Small intestine (tissue), 16 donors: ENCODE data around the gene FAM234A. TPM values are rescaled to one million over a fixed set of nuclear protein-coding genes. Genes with fewer than 3 reads are reported as not detected.

Experiments
- DNase-seq, 2 donors: peaks; one replicate each; pipeline versions ENCODE4 v3.0.0 to v3.0.0-alpha.2; 2013
- FAIRE-seq: peaks from 2 replicates; lab custom pipeline; 2012; peaks lifted over from hg19 to GRCh38; lab: Jason Lieb, UNC
- H3K27ac ChIP-seq, 3 donors: one replicate each; pipeline ENCODE4 v1.5.1; 2013; ENCODE audit warnings: low read length in 2 of 3, mild to moderate bottlenecking in 2 of 3, control low read depth in 1 of 3, inconsistent platforms in 1 of 3, low read depth in 1 of 3, moderate library complexity in 1 of 3
- H3K27me3 ChIP-seq, 3 donors: one replicate each; pipeline ENCODE4 v1.6.1; 2013; ENCODE audit warnings: low read length in 3 of 3, inconsistent platforms in 1 of 3; ENCODE audit not compliant: control insufficient read depth in 3 of 3, insufficient read depth in 3 of 3
- H3K36me3 ChIP-seq, 3 donors: one replicate each; pipeline ENCODE4 v1.6.1; 2013; ENCODE audit warnings: low read length in 3 of 3, inconsistent platforms in 1 of 3, low read depth in 1 of 3, mild to moderate bottlenecking in 1 of 3, moderate library complexity in 1 of 3; ENCODE audit not compliant: control insufficient read depth in 3 of 3, insufficient read depth in 2 of 3
- H3K4me1 ChIP-seq, 3 donors: one replicate each; pipeline ENCODE4 v1.6.1; 2013; ENCODE audit warnings: low read length in 2 of 3, inconsistent platforms in 1 of 3, low read depth in 1 of 3, mild to moderate bottlenecking in 1 of 3, moderate library complexity in 1 of 3; ENCODE audit not compliant: control insufficient read depth in 3 of 3, insufficient read depth in 2 of 3
- H3K4me3 ChIP-seq, 3 donors: one replicate each; pipeline ENCODE4 v1.5.1; 2013; ENCODE audit warnings: low read length in 3 of 3, control low read depth in 1 of 3, inconsistent platforms in 1 of 3, low read depth in 1 of 3, mild to moderate bottlenecking in 1 of 3, moderate library complexity in 1 of 3
- H3K9me3 ChIP-seq, 2 donors: one replicate each; pipeline ENCODE4 v1.6.1; 2013; ENCODE audit warnings: low read depth in 1 of 2, low read length in 1 of 2; ENCODE audit not compliant: control insufficient read depth in 2 of 2, insufficient read depth in 1 of 2
- WGBS, 3 donors: extraction: QIAGEN DNeasy Blood & Tissue Kit; methylation state at CpG; one replicate each; pipeline ENCODE4 v1.1.7; 2013; 5-methylcytosine and 5-hydroxymethylcytosine counted together
- long read RNA-seq, 10 donors: transcript quantifications; one replicate each; lab custom pipeline, GENCODE V29; 2026
- polyA plus RNA-seq, 4 donors: library from polyadenylated mRNA; stranded (reverse) in 3 of 4; unstranded in 1 of 4; fragments of 200-250 nt in 3 of 4; fragments of 120-200 nt in 1 of 4; gene quantifications; one replicate each; pipeline versions ENCODE4 v1.2.1 to v1.2.3, GENCODE V29; 2013
- donor health status: healthy with polysubstance abuse.
- donor health status: control.
- donor health status: control.
- donor health status: Bipolar disorder and iron deficiency.
- donor health status: healthy.

Gene FAM234A
- 100 to 1,000 TPM in 1 of 4 donors, 10 to 100 TPM in 3; 56.5 to 107 (median 66.3) TPM for polyA plus RNA-seq
- long read RNA-seq, donor 1: 0 reads
- long read RNA-seq, donor 2, partial matches to known transcripts: 0 of 2 reads
- long read RNA-seq, donor 2, other reads (novel, unspliced or antisense): 0 of 2 reads
- long read RNA-seq, donor 3, partial matches to known transcripts: 5 of 8 reads
- long read RNA-seq, donor 3, other reads (novel, unspliced or antisense): 0 of 8 reads
- long read RNA-seq, donor 4: 0 reads
- long read RNA-seq, donor 5, partial matches to known transcripts: 0 of 1 reads
- long read RNA-seq, donor 5, other reads (novel, unspliced or antisense): 0 of 1 reads
- long read RNA-seq, donor 6, partial matches to known transcripts: 0 of 3 reads
- long read RNA-seq, donor 6, other reads (novel, unspliced or antisense): 0 of 3 reads
- long read RNA-seq, donor 7, transcript FAM234A-203 (13 exons, 3,213 nt): major isoform, 10 of 28 reads
- long read RNA-seq, donor 7, partial matches to known transcripts: 17 of 28 reads
- long read RNA-seq, donor 7, other reads (novel, unspliced or antisense): 0 of 28 reads
- long read RNA-seq, donor 8: 0 reads
- long read RNA-seq, donor 9, partial matches to known transcripts: 0 of 1 reads
- long read RNA-seq, donor 9, other reads (novel, unspliced or antisense): 0 of 1 reads
- long read RNA-seq, donor 10, transcript FAM234A-203 (13 exons, 3,213 nt): major isoform, 5 of 14 reads
- long read RNA-seq, donor 10, partial matches to known transcripts: 8 of 14 reads
- long read RNA-seq, donor 10, other reads (novel, unspliced or antisense): 0 of 14 reads

- Histone ChIP-seq H3K4me3 (peak within 1 kb of the TSS; percentile 71 to 97 (median 81)), H3K27me3 (no peaks in the 10 kb centered on the region), H3K27ac (peak within 1 kb of the TSS; percentile 99 to 100 (median 99)), H3K9me3 (no peaks in the 10 kb centered on the region), H3K4me1 (peaks cover 0 to 3% (median 1%) of the 10 kb centered on the region in 3 donors), H3K36me3 (peaks cover 0 to 8% (median 0%) of the 10 kb centered on the region in 3 donors)
- no peak for FAIRE-seq
- peak; percentile 95 to 98 for DNase-seq
- 0 to 1% (median 0%) methylated on average over 53 to 85 of the region's 85 CpGs for WGBS, 3 donors
Observed at GRCh38 chr16:234468-235305, at the start of gene FAM234A. Gene FAM234A (plus strand): TSS chr16:234821. CDS start chr16:254414, 19,593 bp downstream.

GRCh38 chr16:185213-185612 is 49.4 kb upstream of the FAM234A start:
- Histone ChIP-seq H3K9me3 (no peaks in the 10 kb centered on the region), H3K4me1 (peaks cover 0 to 10% (median 2%) of the 10 kb centered on the region in 3 donors), H3K27me3 (peaks cover 0 to 4% (median 4%) of the 10 kb centered on the region in 3 donors), H3K27ac (no peak overlapping the region), H3K4me3 (no peak overlapping the region), H3K36me3 (peaks cover 7 to 44% (median 18%) of the 10 kb centered on the region in 3 donors)
- FAIRE-seq (no peak), DNase-seq (no peak)
- 87 to 92% (median 92%) methylated on average over 12 to 13 of the region's 13 CpGs for WGBS, 3 donors

- H3K27me3 ChIP-seq: peaks cover 0 to 4% (median under 1%) of the 10 kb centered on the region in 3 donors
- H3K9me3 ChIP-seq: no peaks in the 10 kb centered on the region
- 74 to 89% (median 87%) methylated on average over 10 to 11 of the region's 11 CpGs for whole genome bisulfite sequencing, 3 donors
- no peak overlapping the region for H3K27ac ChIP-seq
- FAIRE-seq: no peak
- no peak for DNase-seq
- peaks cover 0 to 7% (median 2%) of the 10 kb centered on the region in 3 donors for H3K4me1 ChIP-seq
- no peak overlapping the region for H3K4me3 ChIP-seq
- peaks cover 8 to 49% (median 21%) of the 10 kb centered on the region in 3 donors for H3K36me3 ChIP-seq
Observed at GRCh38 chr16:185691-186090, 48.9 kb upstream of the FAM234A start.

GRCh38 chr16:187330-187729 is 47.3 kb upstream of the FAM234A start:
- 96 to 97% (median 97%) methylated on average over 8 of the region's 8 CpGs for WGBS, 3 donors
- FAIRE-seq (no peak), DNase-seq (no peak)
- Histone ChIP-seq H3K9me3 (no peaks in the 10 kb centered on the region), H3K4me3 (no peak overlapping the region), H3K27me3 (no peaks in the 10 kb centered on the region), H3K36me3 (peaks cover 10 to 65% (median 29%) of the 10 kb centered on the region in 3 donors), H3K27ac (no peak overlapping the region), H3K4me1 (no peaks in the 10 kb centered on the region)

GRCh38 chr16:188674-189073 is 45.9 kb upstream of the FAM234A start:
- H3K27me3 ChIP-seq: no peaks in the 10 kb centered on the region
- no peak for FAIRE-seq
- no peak overlapping the region for H3K27ac ChIP-seq
- no peak overlapping the region for H3K4me3 ChIP-seq
- WGBS, 3 donors: 63 to 71% (median 65%) methylated on average over 8 of the region's 8 CpGs
- H3K9me3 ChIP-seq: no peaks in the 10 kb centered on the region
- no peaks in the 10 kb centered on the region for H3K4me1 ChIP-seq
- DNase-seq: no peak
- H3K36me3 ChIP-seq: peaks cover 13 to 75% (median 31%) of the 10 kb centered on the region in 3 donors

- WGBS, 3 donors: 94 to 96% (median 95%) methylated on average over 32 to 34 of the region's 34 CpGs
- H3K4me1 ChIP-seq: no peaks in the 10 kb centered on the region
- DNase-seq (no peak), FAIRE-seq (no peak)
- H3K27me3 ChIP-seq: no peaks in the 10 kb centered on the region
- peaks cover 19 to 85% (median 37%) of the 10 kb centered on the region in 3 donors for H3K36me3 ChIP-seq
- no peak overlapping the region for H3K27ac ChIP-seq
- H3K9me3 ChIP-seq: no peaks in the 10 kb centered on the region
- H3K4me3 ChIP-seq: no peak overlapping the region
Observed at GRCh38 chr16:189604-190186, 44.9 kb upstream of the FAM234A start.

GRCh38 chr16:191831-192230 is 42.8 kb upstream of the FAM234A start:
- Histone ChIP-seq H3K4me3 (no peak overlapping the region), H3K27me3 (no peaks in the 10 kb centered on the region), H3K9me3 (no peaks in the 10 kb centered on the region), H3K36me3 (peaks cover 20 to 97% (median 45%) of the 10 kb centered on the region in 3 donors), H3K4me1 (no peaks in the 10 kb centered on the region), H3K27ac (no peak overlapping the region)
- DNase-seq (no peak), FAIRE-seq (no peak)
- WGBS, 3 donors: 93 to 96% (median 94%) methylated on average over 4 of the region's 4 CpGs
